Small intestine (tissue), 7 donors: ENCODE data around the gene DENND1A. TPM values are rescaled to one million over a fixed set of nuclear protein-coding genes. Genes with fewer than 3 reads are reported as not detected.
A peak's percentile ranks its signal among the peaks of the same experiment; 100 is the strongest.

ENCODE experiments used
- DNase-seq, 2 donors: peaks; one replicate each; pipeline versions ENCODE4 v3.0.0 to v3.0.0-alpha.2; 2013
- FAIRE-seq: peaks from 2 replicates; lab custom pipeline; 2012; peaks lifted over from hg19 to GRCh38; lab: Jason Lieb, UNC
- H3K27ac ChIP-seq, 3 donors: one replicate each; pipeline ENCODE4 v1.5.1; 2013; ENCODE audit warnings: low read length in 2 of 3, mild to moderate bottlenecking in 2 of 3, control low read depth in 1 of 3, inconsistent platforms in 1 of 3, low read depth in 1 of 3, moderate library complexity in 1 of 3
- H3K27me3 ChIP-seq, 3 donors: one replicate each; pipeline ENCODE4 v1.6.1; 2013; ENCODE audit warnings: low read length in 3 of 3, inconsistent platforms in 1 of 3; ENCODE audit not compliant: control insufficient read depth in 3 of 3, insufficient read depth in 3 of 3
- H3K36me3 ChIP-seq, 3 donors: one replicate each; pipeline ENCODE4 v1.6.1; 2013; ENCODE audit warnings: low read length in 3 of 3, inconsistent platforms in 1 of 3, low read depth in 1 of 3, mild to moderate bottlenecking in 1 of 3, moderate library complexity in 1 of 3; ENCODE audit not compliant: control insufficient read depth in 3 of 3, insufficient read depth in 2 of 3
- H3K4me1 ChIP-seq, 3 donors: one replicate each; pipeline ENCODE4 v1.6.1; 2013; ENCODE audit warnings: low read length in 2 of 3, inconsistent platforms in 1 of 3, low read depth in 1 of 3, mild to moderate bottlenecking in 1 of 3, moderate library complexity in 1 of 3; ENCODE audit not compliant: control insufficient read depth in 3 of 3, insufficient read depth in 2 of 3
- H3K4me3 ChIP-seq, 3 donors: one replicate each; pipeline ENCODE4 v1.5.1; 2013; ENCODE audit warnings: low read length in 3 of 3, control low read depth in 1 of 3, inconsistent platforms in 1 of 3, low read depth in 1 of 3, mild to moderate bottlenecking in 1 of 3, moderate library complexity in 1 of 3
- H3K9me3 ChIP-seq, 2 donors: one replicate each; pipeline ENCODE4 v1.6.1; 2013; ENCODE audit warnings: low read depth in 1 of 2, low read length in 1 of 2; ENCODE audit not compliant: control insufficient read depth in 2 of 2, insufficient read depth in 1 of 2
- WGBS, 3 donors: extraction: QIAGEN DNeasy Blood & Tissue Kit; methylation state at CpG; one replicate each; pipeline ENCODE4 v1.1.7; 2013; 5-methylcytosine and 5-hydroxymethylcytosine counted together
- polyA plus RNA-seq, 4 donors: library from polyadenylated mRNA; stranded (reverse) in 3 of 4; unstranded in 1 of 4; fragments of 200-250 nt in 3 of 4; fragments of 120-200 nt in 1 of 4; gene quantifications; one replicate each; pipeline versions ENCODE4 v1.2.1 to v1.2.3, GENCODE V29; 2013
- donor health status: healthy with polysubstance abuse.
- donor health status: control.
- donor health status: control.
- donor health status: Bipolar disorder and iron deficiency.
- donor health status: healthy.

The DENND1A gene
- polyA plus RNA-seq, 4 donors, result 11.5 to 43.4 (median 20.0) TPM

DNA sequence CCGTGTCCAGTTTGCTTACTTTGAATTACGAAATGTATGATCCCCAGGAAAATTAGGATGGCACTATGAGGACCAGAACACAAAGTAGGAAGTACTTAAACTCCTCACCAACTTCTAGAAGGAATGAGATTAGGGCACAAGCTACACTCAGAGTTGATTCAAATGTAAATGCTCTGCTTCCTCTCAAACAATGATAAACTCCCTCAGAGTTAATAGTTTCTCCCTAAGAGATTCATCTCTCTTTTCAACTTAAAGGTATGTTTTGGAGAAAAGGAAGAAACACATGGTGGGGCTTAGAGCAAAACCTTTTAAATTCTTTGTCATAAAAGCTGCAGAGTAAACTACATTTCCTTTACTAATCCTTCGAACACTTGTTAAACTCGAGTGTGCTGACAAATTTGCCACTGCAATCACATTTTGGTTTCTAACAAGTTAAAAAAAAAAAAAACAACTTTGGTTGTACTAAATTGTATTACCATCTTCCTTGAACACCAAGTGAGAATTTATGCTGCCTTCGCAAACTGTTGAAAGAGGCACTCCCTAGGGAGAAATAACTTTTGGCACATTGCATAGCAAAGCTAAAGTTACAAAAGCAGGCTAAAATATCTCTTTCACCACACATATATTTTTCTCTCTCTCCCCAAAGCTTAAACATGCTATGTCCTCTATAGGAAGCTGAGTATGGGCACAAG, 66.6 kb downstream of the DENND1A start:
- WGBS, 3 donors, result 77 to 93% (median 88%) methylated on average over 5 of the region's 5 CpGs
- FAIRE-seq (no peak), DNase-seq (no peak)
- Histone ChIP-seq H3K27me3 (no peaks in the 10 kb centered on the region), H3K4me3 (no peak overlapping the region), H3K36me3 (no peaks in the 10 kb centered on the region), H3K9me3 (no peaks in the 10 kb centered on the region), H3K27ac (no peak overlapping the region), H3K4me1 (peaks cover 2 to 6% (median 3%) of the 10 kb centered on the region in 3 donors)

DNA sequence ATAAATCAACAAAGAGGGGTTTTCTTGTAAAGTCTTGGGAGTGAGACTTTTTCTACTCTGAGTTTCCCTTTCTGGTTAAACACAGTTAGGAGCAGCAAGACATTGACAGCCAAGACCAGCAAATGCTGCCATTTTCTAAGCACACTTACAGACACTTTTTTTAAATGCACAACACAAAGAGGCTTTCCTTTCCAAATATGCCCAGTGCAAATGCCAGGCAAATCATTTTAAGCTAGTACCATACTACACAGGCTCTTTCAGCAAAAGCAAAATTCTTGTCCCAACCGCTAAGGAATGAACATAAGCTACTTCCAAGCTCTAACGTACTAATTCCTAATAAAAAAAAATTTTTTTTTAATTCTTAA, 68.2 kb downstream of the DENND1A start:
- Histone ChIP-seq H3K4me1 (peaks cover 0 to 6% (median 2%) of the 10 kb centered on the region in 3 donors), H3K9me3 (no peaks in the 10 kb centered on the region), H3K36me3 (no peaks in the 10 kb centered on the region), H3K27me3 (no peaks in the 10 kb centered on the region), H3K27ac (no peak overlapping the region), H3K4me3 (no peak overlapping the region)
- DNase-seq, result no peak
- FAIRE-seq, result no peak
- 96 to 97% (median 96%) methylated on average over 2 of the region's 2 CpGs for WGBS, 3 donors

DNA sequence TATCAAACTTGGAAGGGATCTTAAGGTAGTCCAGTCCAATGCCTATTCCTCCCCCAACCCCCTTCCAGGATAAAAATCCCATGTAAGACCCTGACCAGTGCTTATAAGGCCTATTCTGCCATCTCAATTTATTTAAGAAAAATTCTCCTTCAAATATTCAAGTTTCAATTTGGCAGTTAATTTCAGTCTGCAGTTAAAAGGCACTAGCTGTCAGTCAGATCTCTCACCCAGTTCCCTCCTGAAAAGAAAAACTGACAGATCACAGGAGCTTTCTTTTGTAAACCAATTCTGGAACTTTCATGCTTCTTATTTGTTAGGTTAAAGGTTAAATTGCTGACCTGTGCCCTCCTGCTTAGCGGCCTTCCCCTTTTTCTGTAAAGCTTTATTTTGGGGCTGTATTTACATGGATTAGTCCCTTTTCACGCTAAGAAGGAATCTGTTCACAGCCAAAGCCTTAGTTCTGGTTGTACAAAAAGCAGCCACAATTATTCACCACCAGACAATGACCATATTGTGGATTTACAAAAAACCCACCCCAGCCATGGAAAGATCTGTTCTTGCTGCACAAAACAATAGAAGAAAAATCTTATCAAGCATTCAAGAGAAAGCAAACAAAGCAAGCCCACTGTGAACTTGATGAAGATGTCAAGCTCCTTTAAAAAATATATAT, 68.7 kb downstream of the DENND1A start:
- DNase-seq (peak in 1 of 2 donors; percentile 5), FAIRE-seq (no peak)
- peaks cover 0 to 3% (median 0%) of the 10 kb centered on the region in 3 donors for H3K36me3 ChIP-seq
- peaks cover 0 to 6% (median 2%) of the 10 kb centered on the region in 3 donors for H3K4me1 ChIP-seq
- no peaks in the 10 kb centered on the region for H3K9me3 ChIP-seq
- H3K4me3 ChIP-seq, result no peak overlapping the region
- no peaks in the 10 kb centered on the region for H3K27me3 ChIP-seq
- no peak overlapping the region for H3K27ac ChIP-seq
- WGBS, 3 donors, result 45 to 69% (median 49%) methylated on average over 2 of the region's 2 CpGs

DNA sequence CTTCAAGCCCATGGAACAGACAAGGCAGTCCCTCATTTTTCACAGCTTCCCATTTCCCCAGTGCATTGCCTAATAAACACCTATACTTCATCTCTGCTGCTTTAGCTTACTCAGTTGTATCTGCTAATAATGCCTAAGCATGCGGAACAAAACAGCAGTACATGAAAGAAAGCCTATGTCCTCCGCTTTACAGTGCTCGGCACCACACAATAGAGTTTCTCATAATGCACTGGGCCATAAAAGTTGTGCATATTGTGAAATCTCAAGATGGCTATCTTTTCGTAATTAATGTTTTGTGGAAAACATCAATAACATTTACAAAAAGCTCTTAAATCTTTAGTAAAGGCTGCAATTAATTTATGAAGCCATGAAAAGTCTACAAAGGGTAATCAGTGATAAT, 69.3 kb downstream of the DENND1A start:
- H3K27ac ChIP-seq, result no peak overlapping the region
- DNase-seq, result peak; percentile 16 to 50

DNA sequence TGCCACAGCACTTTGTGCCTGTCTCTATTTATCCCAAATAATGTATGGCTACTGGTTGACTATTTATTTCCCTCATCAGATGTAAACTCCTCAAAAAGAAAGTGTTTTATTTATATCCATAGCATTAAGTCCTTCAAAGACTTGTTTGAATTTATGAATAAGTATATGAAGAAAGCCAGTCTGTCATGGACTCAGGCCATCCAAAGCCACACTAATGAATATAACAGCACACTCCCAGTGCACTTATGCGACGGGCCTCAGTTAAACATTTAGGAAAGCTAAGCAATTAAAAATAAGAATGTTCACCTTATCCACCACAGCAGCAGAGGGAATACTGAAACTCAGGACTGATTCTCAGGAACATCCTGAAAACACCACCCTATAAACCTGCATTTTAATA, 77.5 kb downstream of the DENND1A start:
- peaks cover 0 to 4% of the 10 kb centered on the region in 2 donors for H3K9me3 ChIP-seq
- H3K36me3 ChIP-seq, result peaks cover 0 to 7% (median 0%) of the 10 kb centered on the region in 3 donors
- no peak for DNase-seq
- no peaks in the 10 kb centered on the region for H3K27me3 ChIP-seq
- no peaks in the 10 kb centered on the region for H3K4me1 ChIP-seq
- no peak for FAIRE-seq
- WGBS, 3 donors, result 91 to 95% (median 94%) methylated on average over 2 of the region's 2 CpGs
- no peak overlapping the region for H3K27ac ChIP-seq
- no peak overlapping the region for H3K4me3 ChIP-seq

More for the DNA sequence above, 69.3 kb downstream of the DENND1A start:
- no peaks in the 10 kb centered on the region for H3K27me3 ChIP-seq
- H3K9me3 ChIP-seq, result no peaks in the 10 kb centered on the region
- H3K36me3 ChIP-seq, result peaks cover 0 to 4% (median 0%) of the 10 kb centered on the region in 3 donors
- peaks cover 0 to 6% (median 2%) of the 10 kb centered on the region in 3 donors for H3K4me1 ChIP-seq
- FAIRE-seq, result no peak
- no peak overlapping the region for H3K4me3 ChIP-seq
- 25 to 58% (median 47%) methylated on average over 4 of the region's 4 CpGs for WGBS, 3 donors

DNA sequence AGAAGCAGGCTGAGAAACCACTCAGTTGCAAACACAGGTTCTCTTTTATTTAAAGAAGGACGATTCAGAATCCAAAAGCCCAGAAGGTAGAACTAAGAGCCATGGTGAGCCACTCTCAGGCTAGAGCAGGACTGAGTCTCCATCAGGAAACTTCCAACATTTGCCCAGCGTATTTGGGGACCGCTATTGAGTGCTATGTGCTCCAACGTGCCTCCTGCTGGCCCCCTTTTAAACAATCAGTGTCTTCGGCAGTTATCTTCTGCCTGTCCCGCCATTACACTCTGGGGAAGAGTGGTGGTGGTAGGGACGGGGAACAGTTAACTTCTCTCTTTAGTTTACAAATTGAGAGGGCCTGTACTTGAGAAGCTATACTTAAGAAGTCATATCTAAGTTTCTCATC, 78.1 kb downstream of the DENND1A start:
- H3K4me1 ChIP-seq, result no peaks in the 10 kb centered on the region
- no peaks in the 10 kb centered on the region for H3K27me3 ChIP-seq
- H3K27ac ChIP-seq, result no peak overlapping the region
- H3K36me3 ChIP-seq, result peaks cover 0 to 7% (median 0%) of the 10 kb centered on the region in 3 donors
- 91 to 97% (median 94%) methylated on average over 7 of the region's 7 CpGs for WGBS, 3 donors
- no peak for FAIRE-seq
- DNase-seq, result no peak
- no peak overlapping the region for H3K4me3 ChIP-seq
- H3K9me3 ChIP-seq, result peaks cover 0 to 7% of the 10 kb centered on the region in 2 donors

DNA sequence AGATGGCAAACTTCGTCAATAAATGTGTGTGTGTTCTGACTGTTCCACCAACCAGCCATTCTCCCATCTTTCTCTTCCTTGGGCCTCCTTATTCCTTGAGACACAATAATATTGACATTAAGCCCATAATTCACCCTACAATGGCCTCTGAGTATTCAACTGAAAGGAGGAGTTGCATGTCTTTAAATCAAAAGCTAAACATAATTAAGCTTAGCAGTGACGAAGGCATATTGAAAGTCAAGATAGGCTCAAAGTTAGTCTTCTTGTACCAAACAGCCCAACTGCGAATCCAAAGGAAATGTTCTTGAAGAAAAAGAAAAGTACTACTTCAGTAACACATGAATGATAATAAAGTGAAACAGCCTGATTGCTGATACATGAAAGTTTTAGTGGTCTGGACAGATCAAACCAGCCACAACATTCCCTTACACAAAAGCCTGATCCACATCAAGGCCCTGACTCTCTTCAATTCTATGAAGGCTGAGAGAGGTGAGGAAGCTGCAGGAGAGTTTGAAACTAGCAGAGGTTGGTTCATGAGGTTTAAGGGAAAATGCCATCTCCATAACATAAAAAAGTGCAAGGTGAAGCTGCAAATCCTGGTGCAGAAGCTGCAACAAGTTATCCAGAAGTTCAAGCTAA, 81.4 kb downstream of the DENND1A start:
- Histone ChIP-seq H3K27me3 (no peaks in the 10 kb centered on the region), H3K36me3 (peaks cover 0 to 4% (median 0%) of the 10 kb centered on the region in 3 donors), H3K4me1 (no peaks in the 10 kb centered on the region), H3K27ac (no peak overlapping the region), H3K9me3 (peaks cover 0 to 18% of the 10 kb centered on the region in 2 donors), H3K4me3 (no peak overlapping the region)
- FAIRE-seq (no peak), DNase-seq (peak in 1 of 2 donors; percentile 34)
- WGBS, 3 donors, result 50 to 99% (median 71%) methylated on average over 3 of the region's 3 CpGs

DNA sequence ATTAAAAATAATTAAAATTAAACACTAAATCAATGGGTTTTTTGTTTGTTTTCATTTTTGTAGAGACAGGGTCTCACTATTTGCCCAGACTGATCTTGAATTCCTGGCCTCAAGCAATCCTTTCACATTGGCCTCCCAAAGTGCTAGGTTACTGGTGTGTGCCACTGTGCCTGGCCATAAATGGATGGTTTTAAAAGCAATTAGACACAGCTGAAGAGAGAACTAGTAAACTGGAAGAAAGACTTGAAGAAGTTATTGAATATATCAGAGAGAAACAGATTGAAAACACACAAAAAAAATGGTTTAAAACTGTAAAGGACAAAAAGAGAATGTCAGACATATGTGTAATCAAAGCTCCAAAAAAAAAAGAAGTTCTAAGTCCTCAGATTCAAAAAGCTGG, 83.0 kb downstream of the DENND1A start:
- Histone ChIP-seq H3K4me1 (no peaks in the 10 kb centered on the region), H3K4me3 (no peak overlapping the region), H3K9me3 (peaks cover 0 to 18% of the 10 kb centered on the region in 2 donors), H3K27ac (no peak overlapping the region), H3K36me3 (peaks cover 0 to 4% (median 1%) of the 10 kb centered on the region in 3 donors), H3K27me3 (no peaks in the 10 kb centered on the region)
- no peak for FAIRE-seq
- DNase-seq, result no peak
